Ishikawa (cell line): ENCODE measurements around the gene LRRD1.

Source experiments
- FOXM1 ChIP-seq: IDR thresholded peaks from 2 replicates; pipeline ENCODE4 v1.6.1; 2012; ENCODE audit warnings: low read depth, borderline replicate concordance
- MAX ChIP-seq: IDR thresholded peaks from 2 replicates; pipeline ENCODE4 v1.6.1; 2012

- TF ChIP-seq MAX (no peak), FOXM1 (no peak)
These were observed 59.7 kb downstream of the LRRD1 start for GRCh38 chr7:92119213-92119759.
